SKM-1 treated with dmso at 0.1 percent for 144 hours (cell line): ENCODE measurements around the gene PRR13.
A peak's percentile ranks its signal among the peaks of the same experiment; 100 is the strongest.

ENCODE experiments used
- DNase-seq: peaks from one replicate; lab custom pipeline; 2025; ENCODE audit not compliant: unreplicated experiment; lab: John Stamatoyannopoulos, UW

PRR13 gene

DNA sequence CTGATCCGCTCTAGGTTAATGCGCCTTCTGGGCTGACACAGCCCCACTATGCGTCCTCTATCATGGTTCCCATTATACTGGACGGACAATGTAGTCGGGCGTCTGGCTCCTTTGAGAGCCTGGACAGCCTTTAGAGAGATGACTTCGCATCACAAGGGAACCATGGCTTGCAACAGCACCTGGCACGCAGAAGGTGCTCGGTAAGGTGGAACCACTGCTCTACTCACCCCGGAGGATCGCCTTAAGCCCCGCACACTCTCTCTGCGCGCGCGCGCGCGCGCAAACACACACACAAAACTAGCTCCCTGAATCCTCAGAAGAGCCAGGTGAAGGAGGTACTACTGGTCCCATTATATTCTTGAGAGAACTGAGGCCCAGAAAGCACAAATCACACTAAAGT is 50.7 kb downstream of the PRR13 start:
- DNase-seq = no peak

DNA sequence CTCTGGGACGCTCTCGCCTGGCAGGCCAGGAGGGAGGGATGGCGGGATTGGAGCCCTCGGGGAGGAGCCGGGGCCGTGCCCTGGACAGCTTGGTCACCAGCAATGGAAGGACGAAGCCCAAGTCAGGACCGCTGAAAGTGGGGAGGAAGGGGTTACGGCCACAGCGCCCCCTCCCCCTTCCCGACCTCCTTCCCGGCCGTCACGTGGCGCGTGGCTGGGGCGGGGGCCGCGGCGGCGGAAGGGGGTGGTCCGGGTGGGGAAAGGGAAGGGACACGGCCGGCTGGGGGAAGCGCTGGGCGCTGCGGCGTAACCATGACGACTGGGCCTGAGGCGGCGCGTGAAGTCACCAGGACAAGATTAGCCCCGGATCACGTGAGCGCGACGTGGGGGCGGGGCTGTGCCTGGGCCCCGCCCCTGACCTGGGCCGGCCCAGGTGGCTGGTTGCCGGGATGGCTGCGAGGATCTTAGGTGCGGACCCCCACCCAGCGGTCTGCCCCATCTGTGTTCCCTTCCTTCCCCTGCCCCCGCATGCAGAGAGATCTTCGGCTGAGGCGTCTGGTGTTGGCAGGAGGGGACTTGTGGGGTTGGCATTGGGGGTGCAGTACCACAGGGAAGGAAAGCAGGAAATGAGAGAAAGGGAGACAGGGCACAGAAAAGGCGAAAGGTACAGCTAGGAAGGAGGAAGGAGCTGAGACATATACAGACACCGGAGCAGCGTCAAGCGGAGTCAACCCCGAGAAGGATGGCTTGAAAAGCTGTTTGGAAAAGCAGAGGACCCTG is 51.5 kb downstream of the PRR13 start:
- peak; percentile 63 for DNase-seq

DNA sequence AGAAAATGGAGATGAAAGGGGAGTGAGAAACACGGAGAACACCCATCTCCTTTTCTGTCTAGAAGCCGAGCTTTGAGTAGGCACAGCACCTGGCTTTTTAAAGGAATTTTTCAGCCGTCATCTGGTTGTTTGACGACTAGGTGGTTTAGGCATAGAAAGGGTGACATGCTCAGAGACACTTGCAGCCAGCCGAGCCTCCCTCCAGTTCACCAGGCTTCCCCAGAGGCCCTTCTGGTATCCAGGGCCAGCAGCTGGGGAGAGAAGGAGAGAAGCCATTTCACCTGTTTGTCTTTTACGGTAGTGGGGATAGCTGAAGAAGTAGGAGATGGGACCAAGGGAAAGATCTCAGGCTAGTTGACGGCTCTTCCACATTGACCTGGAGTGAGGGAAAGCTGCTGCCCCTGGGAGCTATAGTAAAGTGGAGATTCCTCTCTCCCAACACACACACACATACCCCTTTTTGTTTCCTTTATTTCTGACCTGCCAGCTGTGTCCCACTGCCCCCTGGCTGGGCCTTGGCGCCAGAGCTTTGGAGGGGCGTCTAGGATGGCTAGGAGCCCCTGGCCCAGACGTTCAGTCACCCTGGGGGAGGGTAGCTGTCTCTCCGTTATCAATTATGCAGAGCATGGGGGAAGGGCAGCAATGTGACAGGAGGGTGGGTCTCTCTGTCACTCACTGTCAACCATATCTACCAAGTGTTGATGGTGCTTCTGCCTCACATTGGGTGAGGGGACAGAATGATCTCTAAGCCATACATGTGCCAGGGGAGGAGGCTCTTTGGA is 52.3 kb downstream of the PRR13 start:
- DNase-seq = no peak
